ENCODE data around the gene SIL1.
"Not testable (repeated sequence)": the region's sequence is repeated elsewhere in the genome, so short reads cannot be mapped to it uniquely, and the experiment has no call there.

Gene SIL1

GRCh38 chr5:139103762-139104161 lies 94.4 kb downstream of the SIL1 start:
- DNase-seq: no peak

- no peak for DNase-seq
Observed at GRCh38 chr5:139100825-139101224, 97.3 kb downstream of the SIL1 start.

- no peak for DNase-seq
Observed at GRCh38 chr5:139094154-139095131, 103.7 kb downstream of the SIL1 start.

- DNase-seq: no peak
Observed at GRCh38 chr5:139092741-139093343, 105.3 kb downstream of the SIL1 start.

- DNase-seq: no peak
Observed at GRCh38 chr5:139091439-139092156, 106.6 kb downstream of the SIL1 start.

- DNase-seq: no peak
Observed at GRCh38 chr5:139090581-139090980, 107.6 kb downstream of the SIL1 start.

- no peak for DNase-seq
Observed at GRCh38 chr5:139088024-139088423, 110.1 kb downstream of the SIL1 start.

- no peak for DNase-seq
Observed at GRCh38 chr5:139082813-139083498, 115.2 kb downstream of the SIL1 start.

GRCh38 chr5:139079991-139080610 lies 118.1 kb downstream of the SIL1 start:
- DNase-seq: no peak

- DNase-seq: no peak
Observed at GRCh38 chr5:139079225-139079990, 118.8 kb downstream of the SIL1 start.

- DNase-seq: no peak
Observed at GRCh38 chr5:139078345-139078744, 119.8 kb downstream of the SIL1 start.

GRCh38 chr5:139077899-139078298 lies 120.3 kb downstream of the SIL1 start:
- no peak for DNase-seq

- no peak for DNase-seq
Observed at GRCh38 chr5:139076111-139076510, 122.1 kb downstream of the SIL1 start.

GRCh38 chr5:139075066-139076050 lies 122.8 kb downstream of the SIL1 start:
- no peak for DNase-seq

GRCh38 chr5:139073956-139074355 lies 124.2 kb downstream of the SIL1 start:
- DNase-seq: not testable (repeated sequence)

GRCh38 chr5:139068494-139069151 lies 129.5 kb downstream of the SIL1 start:
- DNase-seq: no peak

GRCh38 chr5:139068060-139068459 lies 130.1 kb downstream of the SIL1 start:
- DNase-seq: no peak

- no peak for DNase-seq
Observed at GRCh38 chr5:139065306-139065705, 132.9 kb downstream of the SIL1 start.

- no peak for DNase-seq
Observed at GRCh38 chr5:139064613-139065012, 133.6 kb downstream of the SIL1 start.

GRCh38 chr5:139063664-139064054 lies 134.5 kb downstream of the SIL1 start:
- DNase-seq: no peak
